Activated T-cell treated with anti-CD3 and anti-CD28 coated beads for 48 hours (primary cell): ENCODE data around the gene PCDH11X.
"Not testable (repeated sequence)": the region's sequence is repeated elsewhere in the genome, so short reads cannot be mapped to it uniquely, and the experiment has no call there.

ENCODE experiments used
- DNase-seq: peaks from one replicate; pipeline ENCODE4 v3.0.0-alpha.2; 2020; ENCODE audit warnings: low read depth

PCDH11X gene, protein sequence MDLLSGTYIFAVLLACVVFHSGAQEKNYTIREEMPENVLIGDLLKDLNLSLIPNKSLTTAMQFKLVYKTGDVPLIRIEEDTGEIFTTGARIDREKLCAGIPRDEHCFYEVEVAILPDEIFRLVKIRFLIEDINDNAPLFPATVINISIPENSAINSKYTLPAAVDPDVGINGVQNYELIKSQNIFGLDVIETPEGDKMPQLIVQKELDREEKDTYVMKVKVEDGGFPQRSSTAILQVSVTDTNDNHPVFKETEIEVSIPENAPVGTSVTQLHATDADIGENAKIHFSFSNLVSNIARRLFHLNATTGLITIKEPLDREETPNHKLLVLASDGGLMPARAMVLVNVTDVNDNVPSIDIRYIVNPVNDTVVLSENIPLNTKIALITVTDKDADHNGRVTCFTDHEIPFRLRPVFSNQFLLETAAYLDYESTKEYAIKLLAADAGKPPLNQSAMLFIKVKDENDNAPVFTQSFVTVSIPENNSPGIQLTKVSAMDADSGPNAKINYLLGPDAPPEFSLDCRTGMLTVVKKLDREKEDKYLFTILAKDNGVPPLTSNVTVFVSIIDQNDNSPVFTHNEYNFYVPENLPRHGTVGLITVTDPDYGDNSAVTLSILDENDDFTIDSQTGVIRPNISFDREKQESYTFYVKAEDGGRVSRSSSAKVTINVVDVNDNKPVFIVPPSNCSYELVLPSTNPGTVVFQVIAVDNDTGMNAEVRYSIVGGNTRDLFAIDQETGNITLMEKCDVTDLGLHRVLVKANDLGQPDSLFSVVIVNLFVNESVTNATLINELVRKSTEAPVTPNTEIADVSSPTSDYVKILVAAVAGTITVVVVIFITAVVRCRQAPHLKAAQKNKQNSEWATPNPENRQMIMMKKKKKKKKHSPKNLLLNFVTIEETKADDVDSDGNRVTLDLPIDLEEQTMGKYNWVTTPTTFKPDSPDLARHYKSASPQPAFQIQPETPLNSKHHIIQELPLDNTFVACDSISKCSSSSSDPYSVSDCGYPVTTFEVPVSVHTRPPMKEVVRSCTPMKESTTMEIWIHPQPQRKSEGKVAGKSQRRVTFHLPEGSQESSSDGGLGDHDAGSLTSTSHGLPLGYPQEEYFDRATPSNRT (N-terminal part only)

DNA sequence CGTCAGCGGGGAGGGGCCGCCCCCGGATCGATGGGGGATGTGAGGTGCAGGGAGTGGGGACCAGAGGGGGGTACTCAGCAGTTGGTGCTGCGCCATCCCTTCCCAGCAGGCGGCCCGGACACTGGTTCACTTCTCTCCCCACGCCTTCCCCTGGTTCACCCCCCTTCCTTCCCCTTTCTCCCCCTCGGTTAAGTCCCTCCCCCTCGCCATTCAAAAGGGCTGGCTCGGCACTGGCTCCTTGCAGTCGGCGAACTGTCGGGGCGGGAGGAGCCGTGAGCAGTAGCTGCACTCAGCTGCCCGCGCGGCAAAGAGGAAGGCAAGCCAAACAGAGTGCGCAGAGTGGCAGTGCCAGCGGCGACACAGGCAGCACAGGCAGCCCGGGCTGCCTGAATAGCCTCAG, at the start of gene PCDH11X:
Gene PCDH11X, plus strand, starts transcription at position 241 of the 400 bp plus-strand sequence. CDS start 56,130 bp downstream, outside the sequence.
- DNase-seq: not testable (repeated sequence)

DNA sequence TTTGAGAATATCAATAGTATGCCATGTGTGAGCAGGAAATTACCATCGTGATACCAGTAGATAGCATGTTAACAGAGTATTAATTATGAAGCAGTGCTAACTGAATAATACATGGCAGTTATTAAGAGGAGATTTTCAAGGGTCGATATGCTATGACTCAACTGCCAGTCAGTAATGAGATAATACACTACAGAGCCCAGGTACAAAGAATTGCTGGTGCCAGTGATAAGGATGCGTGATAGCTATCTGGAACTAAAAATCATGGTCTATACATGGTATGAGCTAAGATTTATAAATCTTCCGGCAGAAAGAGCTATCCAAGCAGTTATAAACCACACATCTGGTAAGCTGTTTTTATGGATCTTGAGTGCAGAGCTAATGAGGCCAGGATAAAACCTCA, 31.7 kb upstream of the PCDH11X start:
- not testable (repeated sequence) for DNase-seq

DNA sequence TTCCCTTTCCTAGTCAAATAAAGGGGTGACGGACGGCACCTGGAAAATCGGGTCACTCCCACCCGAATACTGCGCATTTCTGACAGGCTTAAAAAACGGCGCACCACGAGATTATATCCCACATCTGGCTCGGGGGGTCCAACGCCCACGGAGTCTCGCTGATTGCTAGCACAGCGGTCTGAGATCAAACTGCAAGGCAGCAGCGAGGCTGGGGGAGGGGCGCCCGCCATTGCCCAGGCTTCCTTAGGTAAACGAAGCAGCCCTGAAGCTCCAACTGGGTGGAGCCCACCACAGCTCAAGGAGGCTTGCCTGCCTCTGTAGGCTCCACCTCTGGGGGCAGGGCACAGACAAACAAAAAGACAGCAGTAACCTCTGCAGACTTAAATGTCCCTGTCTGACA, 26.2 kb upstream of the PCDH11X start:
- DNase-seq: not testable (repeated sequence)

DNA sequence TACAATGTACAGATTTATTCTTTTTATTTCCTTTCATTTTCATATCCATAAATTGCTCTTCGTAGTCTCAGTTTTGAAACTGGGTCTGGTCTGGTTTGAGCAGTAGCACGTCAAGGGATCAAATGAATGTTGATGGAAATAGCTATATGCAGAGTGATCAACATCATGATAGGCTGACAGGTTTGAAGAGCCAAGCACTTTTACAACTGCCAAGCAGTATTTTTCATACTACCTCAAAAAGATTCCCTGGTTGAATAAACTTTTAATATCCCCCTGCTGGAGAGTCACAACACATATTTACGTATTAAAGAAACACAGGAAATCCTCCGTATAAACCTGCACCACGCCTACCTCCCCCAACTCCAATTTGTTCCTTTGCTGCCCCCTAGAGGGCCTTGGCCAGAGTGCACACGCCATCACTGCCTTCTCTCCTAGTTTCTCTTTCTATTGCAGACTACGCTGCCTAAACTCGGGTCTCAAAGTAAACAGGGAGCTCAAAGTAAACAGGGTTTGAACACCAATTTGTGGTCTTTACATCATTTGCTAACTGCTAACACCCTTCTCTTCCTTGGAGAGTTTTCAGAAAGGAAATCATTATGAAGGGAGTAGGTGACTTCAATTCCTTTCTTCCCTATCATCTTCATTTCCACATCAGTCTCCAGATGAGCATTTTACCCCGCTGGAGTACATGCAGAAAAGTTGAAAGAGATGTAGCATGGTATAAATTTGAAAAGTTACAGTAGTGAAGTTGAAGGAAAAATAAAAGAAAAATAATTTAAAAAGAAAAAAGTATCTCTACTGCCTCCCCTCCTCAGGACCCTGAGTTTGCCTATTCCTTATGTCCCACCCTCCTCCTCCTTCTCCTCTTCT, 8.3 kb upstream of the PCDH11X start:
- DNase-seq: not testable (repeated sequence)

DNA sequence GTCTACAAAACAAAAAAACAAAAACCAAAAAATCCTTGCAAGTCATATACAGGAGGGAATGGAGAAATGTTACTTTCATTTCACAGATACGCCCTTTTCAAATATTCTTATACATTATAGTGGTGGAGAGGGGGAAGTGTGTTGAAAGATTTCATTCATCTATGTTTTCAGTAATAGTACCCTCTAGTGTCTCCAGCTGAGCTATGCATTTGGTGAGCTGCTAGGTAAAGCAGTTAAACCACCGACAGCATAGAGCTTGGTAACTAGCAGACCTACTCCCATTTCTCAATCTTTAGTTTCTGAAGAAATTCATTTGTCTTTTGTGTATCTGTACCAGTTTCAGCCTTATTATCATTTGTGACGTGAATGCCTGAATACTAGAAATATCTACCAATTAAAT, 5.2 kb upstream of the PCDH11X start:
- not testable (repeated sequence) for DNase-seq

DNA sequence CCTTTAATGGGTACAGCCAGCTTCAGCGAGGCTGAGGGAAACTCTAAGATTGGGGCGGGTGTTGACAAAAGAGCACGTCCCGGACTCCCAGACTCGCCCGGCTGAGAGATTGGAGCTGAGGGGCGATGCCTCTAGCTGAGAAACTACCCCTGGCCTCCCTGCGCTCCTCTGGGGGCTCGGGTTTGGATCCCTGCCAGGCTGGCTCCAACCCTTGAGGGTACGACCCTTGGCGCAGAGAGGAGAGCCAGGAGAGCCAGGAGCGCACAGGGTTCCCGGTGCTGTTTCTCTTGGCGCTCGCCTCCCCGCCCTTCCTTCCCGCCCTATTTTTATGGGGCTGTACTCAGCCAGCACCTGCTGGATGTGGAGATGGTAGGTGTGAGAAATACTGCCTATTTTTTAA, 833 bp downstream of the PCDH11X start:
- DNase-seq: not testable (repeated sequence)

DNA sequence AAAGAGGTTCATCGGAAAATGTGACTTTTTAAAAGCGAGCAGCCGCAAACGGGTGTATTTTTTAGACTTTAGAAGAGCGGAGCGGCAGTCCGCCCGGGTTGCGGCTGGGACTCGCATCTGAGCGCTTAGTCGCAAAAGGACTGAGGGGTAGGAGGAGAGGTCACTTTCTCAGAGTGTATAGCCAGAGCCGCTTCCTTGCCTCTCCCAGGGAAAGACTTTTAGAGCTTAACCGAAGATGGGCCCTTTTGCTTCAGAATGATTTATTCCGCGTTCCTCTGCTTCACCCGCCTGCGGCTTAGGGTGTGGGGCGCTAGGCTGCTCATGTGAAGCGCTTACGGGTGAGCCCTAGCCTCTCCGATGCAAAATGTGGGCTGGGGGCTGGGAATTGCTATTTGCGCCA, 1.5 kb downstream of the PCDH11X start:
- DNase-seq: not testable (repeated sequence)

DNA sequence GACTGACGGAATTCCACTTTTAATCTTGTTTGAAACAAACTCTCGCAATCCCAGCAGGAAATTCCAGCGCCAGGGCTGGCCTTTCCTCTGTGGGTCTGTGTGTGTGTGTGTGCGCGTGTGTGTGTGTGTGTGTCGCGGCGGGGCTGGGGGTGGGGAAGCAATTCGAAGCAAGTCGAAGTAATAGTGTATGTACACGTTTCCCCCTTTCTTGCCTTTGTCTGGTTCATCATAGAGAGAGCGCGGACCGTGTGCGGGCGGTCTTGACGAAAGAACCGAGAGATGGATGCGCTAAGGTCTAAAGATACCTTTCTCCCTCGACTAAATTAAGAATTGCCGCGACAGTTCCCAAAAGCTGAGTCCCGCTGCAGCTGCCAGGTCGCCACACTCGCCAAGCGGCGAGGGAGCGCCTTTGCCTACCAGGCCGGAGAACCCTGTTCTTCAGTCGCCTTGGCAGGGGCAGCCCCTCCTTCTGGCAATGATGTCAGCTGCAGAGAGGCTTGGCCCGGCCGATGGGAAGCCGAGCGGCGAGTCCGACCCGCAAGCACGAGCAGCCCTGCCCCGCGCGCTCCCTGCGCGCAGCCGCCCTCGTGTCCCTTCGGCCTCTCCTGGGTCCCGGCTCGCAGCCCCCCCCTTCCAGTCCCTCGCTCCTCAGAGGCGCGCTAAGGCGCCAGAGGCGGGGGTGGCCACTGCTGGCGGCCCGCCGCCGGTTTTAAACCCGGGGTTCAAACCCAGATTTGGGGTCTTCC, 2.6 kb downstream of the PCDH11X start:
- DNase-seq: not testable (repeated sequence)

DNA sequence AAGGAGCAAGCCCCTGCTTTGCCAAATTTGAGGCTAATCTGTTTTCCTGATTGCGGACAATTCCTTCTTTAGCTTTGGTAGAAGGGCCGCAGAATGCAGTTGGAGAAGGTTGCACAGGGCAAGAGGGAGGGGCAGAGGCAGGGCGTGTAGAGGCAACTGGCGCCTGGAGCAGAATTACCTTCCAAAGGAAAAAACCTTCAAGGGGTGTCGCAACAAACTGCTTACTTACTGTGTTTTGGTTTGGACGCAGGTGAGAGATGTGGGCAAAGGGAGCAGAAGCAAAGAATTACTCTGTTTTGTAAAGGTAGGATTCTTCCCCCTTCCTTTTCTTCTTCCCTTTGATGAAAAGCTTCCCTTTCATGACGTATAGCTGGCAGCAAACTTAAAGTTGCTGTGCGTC, 3.6 kb downstream of the PCDH11X start:
- DNase-seq: not testable (repeated sequence)

DNA sequence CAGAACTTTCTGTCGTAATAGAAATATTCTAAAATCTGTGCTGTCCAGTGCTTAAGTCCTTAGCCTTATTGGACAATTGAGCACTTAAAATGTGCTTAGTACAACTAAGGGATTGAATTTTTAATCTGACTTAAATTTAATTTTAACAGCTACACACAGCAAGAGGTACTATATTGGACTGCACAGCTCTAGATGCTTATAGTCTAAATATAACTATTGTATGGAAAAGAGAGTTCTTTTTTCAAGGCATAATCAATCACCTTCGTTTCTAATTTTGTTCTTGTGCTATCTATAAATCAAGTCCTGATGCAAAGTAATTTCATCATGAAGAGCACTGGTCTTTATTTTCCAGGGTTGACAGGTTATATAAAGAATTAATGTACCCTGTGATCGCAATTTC, 38.4 kb downstream of the PCDH11X start:
- DNase-seq: not testable (repeated sequence)

DNA sequence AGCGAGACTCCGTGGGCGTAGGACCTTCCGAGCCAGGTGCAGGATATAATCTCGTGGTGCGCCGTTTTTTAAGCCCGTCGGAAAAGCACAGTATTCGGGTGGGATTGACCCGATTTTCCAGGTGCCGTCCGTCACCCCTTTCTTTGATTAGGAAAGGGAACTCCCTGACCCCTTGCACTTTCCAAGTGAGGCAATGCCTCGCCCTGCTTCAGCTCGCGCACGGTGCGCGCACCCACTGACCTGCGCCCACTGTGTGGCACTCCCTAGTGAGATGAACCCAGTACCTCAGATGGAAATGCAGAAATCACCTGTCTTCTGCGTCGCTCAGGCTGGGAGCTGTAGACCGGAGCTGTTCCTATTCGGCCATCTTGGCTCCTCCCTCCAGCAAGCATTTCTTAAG, 46.1 kb downstream of the PCDH11X start:
- DNase-seq: not testable (repeated sequence)
